Keratinocyte (primary cell): ENCODE results near the gene RAB11FIP3.
A peak's percentile ranks its signal among the peaks of the same experiment; 100 is the strongest.

ENCODE experiments used
- CTCF ChIP-seq, 3 experiments: IDR thresholded peaks in 1 of 3; conservative IDR thresholded peaks in 1 of 3; optimal IDR thresholded peaks in 1 of 3; 2 replicates in 2 of 3; 3 replicates in 1 of 3; pipeline versions ENCODE3 to v1.5.1; 2011; ENCODE audit warnings: low read length in 3 of 3, mild to moderate bottlenecking in 3 of 3, moderate library complexity in 2 of 3, control low read depth in 1 of 3, inconsistent platforms in 1 of 3; ENCODE audit not compliant: insufficient read depth in 2 of 3; ENCODE audit errors: extremely low read depth in 1 of 3
- EZH2 ChIP-seq: IDR thresholded peaks from one replicate; pipeline ENCODE4 v1.6.1; 2012; ENCODE audit warnings: inconsistent platforms, mild to moderate bottlenecking, low read length, moderate library complexity

GRCh38 chr16:568401-569258 is 143.2 kb downstream of the RAB11FIP3 start:
- TF ChIP-seq CTCF (optimal IDR thresholded peaks at IDR 0.05 in 1 of 3, IDR thresholded peaks at IDR 0.05 in 1 of 3, conservative IDR thresholded peaks at IDR 0.05 in 1 of 3; ENCODE audit: extremely low read depth in 1 of 3, insufficient read depth in 2 of 3, low read length in 3 of 3) (peak in 1 of 3 experiments; percentile 3), EZH2 (no peak)
